HepG2 (cell line): ENCODE data around the gene MRPL14. TPM values are rescaled to one million over a fixed set of nuclear protein-coding genes. Genes with fewer than 3 reads are reported as not detected.

ENCODE experiments used
- ADNP ChIP-seq: sonication (generic); formaldehyde crosslinking; IDR thresholded peaks from 2 replicates; pipeline ENCODE4 v1.4.0; 2020; ENCODE audit warnings: missing genetic modification reagents
- CCDC6 ChIP-seq: sonication (generic); formaldehyde crosslinking; IDR thresholded peaks from 2 replicates; pipeline ENCODE4 v1.8.1; 2022; ENCODE audit warnings: mild to moderate bottlenecking, missing genetic modification reagents, moderate library complexity
- ELF3 ChIP-seq: IDR thresholded peaks from 2 replicates; pipeline ENCODE4 v1.6.1; 2016; ENCODE audit warnings: missing genetic modification reagents, missing compliant biosample characterization
- GTF3A ChIP-seq: sonication (generic); formaldehyde crosslinking; conservative IDR thresholded peaks from 2 replicates; pipeline ENCODE4 v1.4.0; 2020; ENCODE audit warnings: mild to moderate bottlenecking, missing genetic modification reagents
- HMG20A ChIP-seq: IDR thresholded peaks from 2 replicates; pipeline ENCODE4 v1.6.1; 2016; ENCODE audit warnings: borderline replicate concordance
- HMGA1 ChIP-seq: sonication (generic); formaldehyde crosslinking; conservative IDR thresholded peaks from 2 replicates; pipeline ENCODE4 v1.4.0; 2020; ENCODE audit warnings: missing genetic modification reagents
- MIER2 ChIP-seq: IDR thresholded peaks from 2 replicates; pipeline ENCODE4 v1.6.1; 2016; ENCODE audit warnings: missing biosample characterization, missing genetic modification reagents
- NFYB ChIP-seq: sonication (generic); formaldehyde crosslinking; IDR thresholded peaks from 2 replicates; pipeline ENCODE4 v1.4.0; 2020; ENCODE audit warnings: missing genetic modification reagents
- NR3C1 ChIP-seq: sonication (generic); formaldehyde crosslinking; IDR thresholded peaks from 2 replicates; pipeline ENCODE4 v1.4.0; 2020; ENCODE audit warnings: missing genetic modification reagents
- PAX8 ChIP-seq: sonication (generic); formaldehyde crosslinking; IDR thresholded peaks from 2 replicates; pipeline ENCODE4 v1.8.0; 2022; ENCODE audit warnings: mild to moderate bottlenecking, missing genetic modification reagents, borderline replicate concordance
- SAFB2 ChIP-seq: sonication (generic); formaldehyde crosslinking; IDR thresholded peaks from 2 replicates; pipeline ENCODE4 v1.5.1; 2020; ENCODE audit warnings: missing genetic modification reagents, low read depth, mild to moderate bottlenecking, borderline replicate concordance
- SALL2 ChIP-seq: sonication (generic); formaldehyde crosslinking; IDR thresholded peaks from 2 replicates; pipeline ENCODE4 v1.8.1; 2023; ENCODE audit warnings: mild to moderate bottlenecking, missing genetic modification reagents, inconsistent platforms
- STAG1 ChIP-seq: sonication (generic); formaldehyde crosslinking; IDR thresholded peaks from 2 replicates; pipeline ENCODE4 v1.4.0; 2020; ENCODE audit warnings: missing genetic modification reagents
- THAP8 ChIP-seq: sonication (generic); formaldehyde crosslinking; IDR thresholded peaks from 2 replicates; pipeline ENCODE4 v1.5.1; 2020; ENCODE audit warnings: missing genetic modification reagents, mild to moderate bottlenecking, borderline replicate concordance
- ZNF598 ChIP-seq: sonication (generic); formaldehyde crosslinking; IDR thresholded peaks from 2 replicates; pipeline ENCODE4 v1.5.1; 2020; ENCODE audit warnings: mild to moderate bottlenecking, missing genetic modification reagents, borderline replicate concordance
- ZNF713 ChIP-seq: sonication (generic); formaldehyde crosslinking; IDR thresholded peaks from 2 replicates; pipeline ENCODE4 v1.4.0; 2020; ENCODE audit warnings: mild to moderate bottlenecking, missing genetic modification reagents
- polyA plus RNA-seq, 8 experiments: library from polyadenylated mRNA; depleted of rRNA in 3 of 8; stranded (reverse) in 7 of 8; unstranded in 1 of 8; fragments of >200 nt; fragmentation: Illumina TruSeq in 4 of 8; extraction: Trizol in 4 of 8; gene quantifications; 2 replicates each; pipeline versions ENCODE4 v1.2.1 to v1.2.3, GENCODE V29; 2011 to 2016; ENCODE audit warnings: low read depth in 4 of 8, missing spikeins in 1 of 8, mixed read lengths in 1 of 8; ENCODE audit not compliant: insufficient read depth in 1 of 8
- total RNA-seq, 5 experiments: library from RNA; depleted of rRNA; stranded (reverse); fragments of >200 nt; fragmentation: Illumina TruSeq; extraction: Trizol; gene quantifications; 2 replicates each; pipeline ENCODE4 v1.2.3, GENCODE V29; 2016; ENCODE audit warnings: low read depth in 1 of 5
- TF ChIP-seq, protein P1 (sequence below): sonication (generic); formaldehyde crosslinking; IDR thresholded peaks from 2 replicates; pipeline ENCODE4 v1.4.0; 2020; ENCODE audit warnings: missing genetic modification reagents, borderline replicate concordance
- TF ChIP-seq, protein P2 (sequence below): fragments of 450-650 bp; IDR thresholded peaks from 2 replicates; pipeline ENCODE4 v1.6.1; 2017; ENCODE audit warnings: mild to moderate bottlenecking
- TF ChIP-seq, protein P3 (sequence below): IDR thresholded peaks from 2 replicates; pipeline ENCODE4 v1.6.1; 2016; ENCODE audit warnings: missing compliant biosample characterization, missing genetic modification reagents, borderline replicate concordance
- TF ChIP-seq, protein P4 (sequence below): sonication (generic); formaldehyde crosslinking; IDR thresholded peaks from 2 replicates; pipeline ENCODE4 v1.4.0; 2020; ENCODE audit warnings: missing genetic modification reagents
- TF ChIP-seq, protein P5 (sequence below): sonication (generic); formaldehyde crosslinking; IDR thresholded peaks from 2 replicates; pipeline ENCODE4 v1.8.1; 2023; ENCODE audit warnings: mild to moderate bottlenecking, missing genetic modification reagents

Gene MRPL14
- total and polyA plus RNA-seq, 2 of the 13 experiments (the other 11 are each of a cell fraction or from before 2014, with no cell fraction given) = 157 to 178 TPM

- TF ChIP-seq, protein P1, sequence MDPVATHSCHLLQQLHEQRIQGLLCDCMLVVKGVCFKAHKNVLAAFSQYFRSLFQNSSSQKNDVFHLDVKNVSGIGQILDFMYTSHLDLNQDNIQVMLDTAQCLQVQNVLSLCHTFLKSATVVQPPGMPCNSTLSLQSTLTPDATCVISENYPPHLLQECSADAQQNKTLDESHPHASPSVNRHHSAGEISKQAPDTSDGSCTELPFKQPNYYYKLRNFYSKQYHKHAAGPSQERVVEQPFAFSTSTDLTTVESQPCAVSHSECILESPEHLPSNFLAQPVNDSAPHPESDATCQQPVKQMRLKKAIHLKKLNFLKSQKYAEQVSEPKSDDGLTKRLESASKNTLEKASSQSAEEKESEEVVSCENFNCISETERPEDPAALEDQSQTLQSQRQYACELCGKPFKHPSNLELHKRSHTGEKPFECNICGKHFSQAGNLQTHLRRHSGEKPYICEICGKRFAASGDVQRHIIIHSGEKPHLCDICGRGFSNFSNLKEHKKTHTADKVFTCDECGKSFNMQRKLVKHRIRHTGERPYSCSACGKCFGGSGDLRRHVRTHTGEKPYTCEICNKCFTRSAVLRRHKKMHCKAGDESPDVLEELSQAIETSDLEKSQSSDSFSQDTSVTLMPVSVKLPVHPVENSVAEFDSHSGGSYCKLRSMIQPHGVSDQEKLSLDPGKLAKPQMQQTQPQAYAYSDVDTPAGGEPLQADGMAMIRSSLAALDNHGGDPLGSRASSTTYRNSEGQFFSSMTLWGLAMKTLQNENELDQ (CRISPR knock-in tag) = no peak
- no peak for TF ChIP-seq CCDC6 (CRISPR knock-in tag)
- TF ChIP-seq ZNF713 (CRISPR knock-in tag) = peak; percentile 6; the same call in 1 of the 2 replicates
- TF ChIP-seq STAG1 (CRISPR knock-in tag) = peak; percentile 40
- TF ChIP-seq ELF3 (CRISPR knock-in tag) = peak; percentile 12; the same call in 1 of the 2 replicates
- no peak for TF ChIP-seq NR3C1 (CRISPR knock-in tag)
- 0 out of 2 replicates have a peak, but pooled peaks have one; percentile 13 for TF ChIP-seq THAP8 (CRISPR knock-in tag)
- TF ChIP-seq SALL2 (CRISPR knock-in tag) = 0 out of 2 replicates have a peak, but pooled peaks have one; percentile 45
- TF ChIP-seq MIER2 (CRISPR knock-in tag) = no peak
- peak; percentile 77; the same call in 1 of the 2 replicates for TF ChIP-seq ZNF598 (CRISPR knock-in tag)
- 0 out of 2 replicates have a peak, but pooled peaks have one; percentile 39 for TF ChIP-seq PAX8
- peak; percentile 81; the same call in 1 of the 2 replicates for TF ChIP-seq ADNP (CRISPR knock-in tag)
- TF ChIP-seq, protein P2, sequence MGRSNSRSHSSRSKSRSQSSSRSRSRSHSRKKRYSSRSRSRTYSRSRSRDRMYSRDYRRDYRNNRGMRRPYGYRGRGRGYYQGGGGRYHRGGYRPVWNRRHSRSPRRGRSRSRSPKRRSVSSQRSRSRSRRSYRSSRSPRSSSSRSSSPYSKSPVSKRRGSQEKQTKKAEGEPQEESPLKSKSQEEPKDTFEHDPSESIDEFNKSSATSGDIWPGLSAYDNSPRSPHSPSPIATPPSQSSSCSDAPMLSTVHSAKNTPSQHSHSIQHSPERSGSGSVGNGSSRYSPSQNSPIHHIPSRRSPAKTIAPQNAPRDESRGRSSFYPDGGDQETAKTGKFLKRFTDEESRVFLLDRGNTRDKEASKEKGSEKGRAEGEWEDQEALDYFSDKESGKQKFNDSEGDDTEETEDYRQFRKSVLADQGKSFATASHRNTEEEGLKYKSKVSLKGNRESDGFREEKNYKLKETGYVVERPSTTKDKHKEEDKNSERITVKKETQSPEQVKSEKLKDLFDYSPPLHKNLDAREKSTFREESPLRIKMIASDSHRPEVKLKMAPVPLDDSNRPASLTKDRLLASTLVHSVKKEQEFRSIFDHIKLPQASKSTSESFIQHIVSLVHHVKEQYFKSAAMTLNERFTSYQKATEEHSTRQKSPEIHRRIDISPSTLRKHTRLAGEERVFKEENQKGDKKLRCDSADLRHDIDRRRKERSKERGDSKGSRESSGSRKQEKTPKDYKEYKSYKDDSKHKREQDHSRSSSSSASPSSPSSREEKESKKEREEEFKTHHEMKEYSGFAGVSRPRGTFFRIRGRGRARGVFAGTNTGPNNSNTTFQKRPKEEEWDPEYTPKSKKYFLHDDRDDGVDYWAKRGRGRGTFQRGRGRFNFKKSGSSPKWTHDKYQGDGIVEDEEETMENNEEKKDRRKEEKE = no peak
- TF ChIP-seq, protein P3, sequence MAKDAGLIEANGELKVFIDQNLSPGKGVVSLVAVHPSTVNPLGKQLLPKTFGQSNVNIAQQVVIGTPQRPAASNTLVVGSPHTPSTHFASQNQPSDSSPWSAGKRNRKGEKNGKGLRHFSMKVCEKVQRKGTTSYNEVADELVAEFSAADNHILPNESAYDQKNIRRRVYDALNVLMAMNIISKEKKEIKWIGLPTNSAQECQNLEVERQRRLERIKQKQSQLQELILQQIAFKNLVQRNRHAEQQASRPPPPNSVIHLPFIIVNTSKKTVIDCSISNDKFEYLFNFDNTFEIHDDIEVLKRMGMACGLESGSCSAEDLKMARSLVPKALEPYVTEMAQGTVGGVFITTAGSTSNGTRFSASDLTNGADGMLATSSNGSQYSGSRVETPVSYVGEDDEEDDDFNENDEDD (CRISPR knock-in tag) = no peak
- no peak for TF ChIP-seq SAFB2
- TF ChIP-seq HMG20A (CRISPR knock-in tag) = no peak
- peak; percentile 84; the same call in 1 of the 2 replicates for TF ChIP-seq GTF3A (CRISPR knock-in tag)
- TF ChIP-seq, protein P4, sequence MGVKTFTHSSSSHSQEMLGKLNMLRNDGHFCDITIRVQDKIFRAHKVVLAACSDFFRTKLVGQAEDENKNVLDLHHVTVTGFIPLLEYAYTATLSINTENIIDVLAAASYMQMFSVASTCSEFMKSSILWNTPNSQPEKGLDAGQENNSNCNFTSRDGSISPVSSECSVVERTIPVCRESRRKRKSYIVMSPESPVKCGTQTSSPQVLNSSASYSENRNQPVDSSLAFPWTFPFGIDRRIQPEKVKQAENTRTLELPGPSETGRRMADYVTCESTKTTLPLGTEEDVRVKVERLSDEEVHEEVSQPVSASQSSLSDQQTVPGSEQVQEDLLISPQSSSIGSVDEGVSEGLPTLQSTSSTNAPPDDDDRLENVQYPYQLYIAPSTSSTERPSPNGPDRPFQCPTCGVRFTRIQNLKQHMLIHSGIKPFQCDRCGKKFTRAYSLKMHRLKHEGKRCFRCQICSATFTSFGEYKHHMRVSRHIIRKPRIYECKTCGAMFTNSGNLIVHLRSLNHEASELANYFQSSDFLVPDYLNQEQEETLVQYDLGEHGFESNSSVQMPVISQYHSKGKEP (CRISPR knock-in tag) = no peak
- TF ChIP-seq NFYB (CRISPR knock-in tag) = no peak
- TF ChIP-seq HMGA1 (CRISPR knock-in tag) = no peak
- TF ChIP-seq, protein P5, sequence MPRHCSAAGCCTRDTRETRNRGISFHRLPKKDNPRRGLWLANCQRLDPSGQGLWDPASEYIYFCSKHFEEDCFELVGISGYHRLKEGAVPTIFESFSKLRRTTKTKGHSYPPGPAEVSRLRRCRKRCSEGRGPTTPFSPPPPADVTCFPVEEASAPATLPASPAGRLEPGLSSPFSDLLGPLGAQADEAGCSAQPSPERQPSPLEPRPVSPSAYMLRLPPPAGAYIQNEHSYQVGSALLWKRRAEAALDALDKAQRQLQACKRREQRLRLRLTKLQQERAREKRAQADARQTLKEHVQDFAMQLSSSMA (CRISPR knock-in tag) = peak; percentile 40; the same call in 1 of the 2 replicates
Observed at GRCh38 chr6:44157152-44157521, 29.9 kb upstream of the MRPL14 start (continued).
